Muscle layer of colon (tissue), 2 donors: ENCODE data around the gene ATP1A4.

Experiments
- H3K27ac ChIP-seq: one replicate; pipeline ENCODE4 v1.7.0; 2013; ENCODE audit warnings: low read depth, mild to moderate bottlenecking, low read length, moderate library complexity
- H3K27me3 ChIP-seq, 2 donors: one replicate each; pipeline ENCODE4 v1.7.0; 2013; ENCODE audit warnings: low read length in 2 of 2, mild to moderate bottlenecking in 2 of 2; ENCODE audit not compliant: insufficient read depth in 2 of 2, control insufficient read depth in 1 of 2
- H3K36me3 ChIP-seq: one replicate; pipeline ENCODE4 v1.7.0; 2013; ENCODE audit warnings: mild to moderate bottlenecking, low read length; ENCODE audit not compliant: insufficient read depth
- H3K4me1 ChIP-seq: one replicate; pipeline ENCODE4 v1.7.0; 2013; ENCODE audit warnings: mild to moderate bottlenecking, low read length; ENCODE audit not compliant: insufficient read depth
- H3K4me3 ChIP-seq, 2 donors: one replicate each; pipeline ENCODE4 v1.7.0; 2013; ENCODE audit warnings: low read length in 2 of 2, low read depth in 1 of 2, mild to moderate bottlenecking in 1 of 2, moderate library complexity in 1 of 2
- H3K9ac ChIP-seq: one replicate; pipeline ENCODE4 v1.7.0; 2013; ENCODE audit warnings: low read length
- H3K9me3 ChIP-seq: one replicate; pipeline ENCODE4 v1.7.0; 2013; ENCODE audit warnings: mild to moderate bottlenecking, low read length
- donor health status: abdominal sarcoma.
- donor health status: Adenocarcinoma of cecum.

ATP1A4 gene

GRCh38 chr1:160197231-160197630 lies 45.8 kb downstream of the ATP1A4 start:
- Histone ChIP-seq H3K9ac (no peak overlapping the region), H3K4me3 (no peak overlapping the region), H3K27ac (no peak overlapping the region), H3K27me3 (no peaks in the 10 kb centered on the region), H3K4me1 (peaks cover 14% of the 10 kb centered on the region), H3K36me3 (no peaks in the 10 kb centered on the region), H3K9me3 (no peaks in the 10 kb centered on the region)

- no peaks in the 10 kb centered on the region for H3K36me3 ChIP-seq
- H3K27ac ChIP-seq, result no peak overlapping the region
Observed at GRCh38 chr1:160200786-160201185, 49.4 kb downstream of the ATP1A4 start.

GRCh38 chr1:160204526-160205241 lies 53.3 kb downstream of the ATP1A4 start:
- Histone ChIP-seq H3K9ac (peak overlapping the region; percentile 41), H3K27ac (peak overlapping the region; percentile 95), H3K4me1 (peaks cover 48% of the 10 kb centered on the region), H3K9me3 (no peaks in the 10 kb centered on the region), H3K36me3 (peaks cover 8% of the 10 kb centered on the region), H3K27me3 (no peaks in the 10 kb centered on the region), H3K4me3 (peak overlapping the region in 1 of 2 donors; percentile 24)

More at GRCh38 chr1:160200786-160201185, 49.4 kb downstream of the ATP1A4 start:
- Histone ChIP-seq H3K9me3 (no peaks in the 10 kb centered on the region), H3K4me3 (no peak overlapping the region), H3K9ac (no peak overlapping the region), H3K4me1 (peaks cover 9% of the 10 kb centered on the region), H3K27me3 (no peaks in the 10 kb centered on the region)

- Histone ChIP-seq H3K27ac (peak within 1 kb of the TSS; percentile 95), H3K9me3 (no peaks in the 10 kb centered on the region), H3K9ac (peak within 1 kb of the TSS; percentile 51), H3K4me1 (peaks cover 55% of the 10 kb centered on the region), H3K4me3 (peak within 1 kb of the TSS; percentile 82 to 99), H3K27me3 (no peaks in the 10 kb centered on the region), H3K36me3 (peaks cover 8% of the 10 kb centered on the region)
Observed at GRCh38 chr1:160205242-160206035, 54.0 kb downstream of the ATP1A4 start, which contains the start of gene PEA15. PEA15 (plus strand) TSS chr1:160205384; CDS start chr1:160211545, 6,161 bp downstream.

- peaks cover 8% of the 10 kb centered on the region for H3K36me3 ChIP-seq
- H3K4me1 ChIP-seq, result peaks cover 61% of the 10 kb centered on the region
- H3K27ac ChIP-seq, result peak overlapping the region; percentile 95
- H3K9me3 ChIP-seq, result no peaks in the 10 kb centered on the region
- H3K9ac ChIP-seq, result peak overlapping the region; percentile 51
- H3K27me3 ChIP-seq, result no peaks in the 10 kb centered on the region
- H3K4me3 ChIP-seq, result peak overlapping the region; percentile 82 to 99
Observed at GRCh38 chr1:160206036-160206389, 54.6 kb downstream of the ATP1A4 start.

- Histone ChIP-seq H3K27ac (peak overlapping the region; percentile 95), H3K27me3 (no peaks in the 10 kb centered on the region), H3K9me3 (no peaks in the 10 kb centered on the region), H3K36me3 (peaks cover 12% of the 10 kb centered on the region), H3K9ac (peak overlapping the region; percentile 51), H3K4me1 (peaks cover 63% of the 10 kb centered on the region), H3K4me3 (peak overlapping the region in 1 of 2 donors; percentile 82)
Observed at GRCh38 chr1:160206421-160207117, 55.2 kb downstream of the ATP1A4 start.

- no peaks in the 10 kb centered on the region for H3K27me3 ChIP-seq
- peak overlapping the region; percentile 23 to 82 for H3K4me3 ChIP-seq
- H3K9ac ChIP-seq, result peak overlapping the region; percentile 15
- H3K36me3 ChIP-seq, result peaks cover 18% of the 10 kb centered on the region
- no peaks in the 10 kb centered on the region for H3K9me3 ChIP-seq
- no peak overlapping the region for H3K27ac ChIP-seq
- peaks cover 63% of the 10 kb centered on the region for H3K4me1 ChIP-seq
Observed at GRCh38 chr1:160207118-160207650, 55.8 kb downstream of the ATP1A4 start.

- no peaks in the 10 kb centered on the region for H3K9me3 ChIP-seq
- H3K27ac ChIP-seq, result peak overlapping the region; percentile 25
- peak overlapping the region in 1 of 2 donors; percentile 3 for H3K4me3 ChIP-seq
- H3K9ac ChIP-seq, result no peak overlapping the region
- peaks cover 63% of the 10 kb centered on the region for H3K4me1 ChIP-seq
- H3K36me3 ChIP-seq, result peaks cover 26% of the 10 kb centered on the region
- H3K27me3 ChIP-seq, result no peaks in the 10 kb centered on the region
Observed at GRCh38 chr1:160207771-160208556, 56.6 kb downstream of the ATP1A4 start.

- peaks cover 32% of the 10 kb centered on the region for H3K36me3 ChIP-seq
Observed at GRCh38 chr1:160208557-160209320, 57.3 kb downstream of the ATP1A4 start.

More at GRCh38 chr1:160208557-160209320, 57.3 kb downstream of the ATP1A4 start:
- Histone ChIP-seq H3K27ac (no peak overlapping the region), H3K4me3 (peak overlapping the region in 1 of 2 donors; percentile 3), H3K9ac (no peak overlapping the region), H3K4me1 (peaks cover 63% of the 10 kb centered on the region), H3K9me3 (no peaks in the 10 kb centered on the region), H3K27me3 (no peaks in the 10 kb centered on the region)
